Measurements from ENCODE around the gene GSTK1.

Gene GSTK1

DNA sequence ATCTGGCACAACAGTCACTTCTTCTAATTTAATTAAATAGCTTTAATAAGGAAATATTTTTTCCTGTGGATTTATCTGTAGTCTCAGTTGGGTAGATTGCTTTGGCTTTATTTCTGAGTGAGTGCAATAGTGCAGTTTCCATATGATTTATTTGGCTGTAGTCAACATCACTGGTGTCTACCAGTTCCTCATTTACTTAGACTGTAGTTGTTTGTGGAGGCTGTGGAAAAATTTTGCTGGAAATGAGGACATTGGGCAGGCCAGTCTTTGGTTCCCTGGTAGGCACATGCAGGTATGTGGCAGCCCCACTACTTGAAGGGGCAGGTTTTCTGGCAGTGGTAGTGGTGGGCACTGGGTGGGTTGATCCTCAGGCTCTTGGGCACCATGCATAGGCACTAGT is 25.9 kb upstream of the GSTK1 start:
- no peak overlapping the region for H3K4me3 ChIP-seq (ENCODE audit: low read depth in 1 of 5, low read length in 5 of 5)
- no peaks in the 10 kb centered on the region for H3K36me3 ChIP-seq (ENCODE audit: control insufficient read depth in 5 of 5, insufficient read depth in 5 of 5, low read length in 5 of 5)
- H3K27me3 ChIP-seq (ENCODE audit: control insufficient read depth in 5 of 5, insufficient read depth in 4 of 5, low read length in 5 of 5) = peaks cover 0 to 2% (median 0%) of the 10 kb centered on the region in 5 donors
- H3K9me3 ChIP-seq (ENCODE audit: control insufficient read depth in 5 of 5, low read length in 5 of 5) = peaks cover 6 to 20% (median 11%) of the 10 kb centered on the region in 5 donors
- peaks cover 3 to 8% (median 3%) of the 10 kb centered on the region in 5 donors for H3K4me1 ChIP-seq (ENCODE audit: control insufficient read depth in 5 of 5, insufficient read depth in 5 of 5, low read length in 5 of 5)
- no peak overlapping the region for H3K27ac ChIP-seq (ENCODE audit: low read depth, low read length)
- no peak overlapping the region for H3K9ac ChIP-seq (ENCODE audit: low read length in 5 of 5)

DNA sequence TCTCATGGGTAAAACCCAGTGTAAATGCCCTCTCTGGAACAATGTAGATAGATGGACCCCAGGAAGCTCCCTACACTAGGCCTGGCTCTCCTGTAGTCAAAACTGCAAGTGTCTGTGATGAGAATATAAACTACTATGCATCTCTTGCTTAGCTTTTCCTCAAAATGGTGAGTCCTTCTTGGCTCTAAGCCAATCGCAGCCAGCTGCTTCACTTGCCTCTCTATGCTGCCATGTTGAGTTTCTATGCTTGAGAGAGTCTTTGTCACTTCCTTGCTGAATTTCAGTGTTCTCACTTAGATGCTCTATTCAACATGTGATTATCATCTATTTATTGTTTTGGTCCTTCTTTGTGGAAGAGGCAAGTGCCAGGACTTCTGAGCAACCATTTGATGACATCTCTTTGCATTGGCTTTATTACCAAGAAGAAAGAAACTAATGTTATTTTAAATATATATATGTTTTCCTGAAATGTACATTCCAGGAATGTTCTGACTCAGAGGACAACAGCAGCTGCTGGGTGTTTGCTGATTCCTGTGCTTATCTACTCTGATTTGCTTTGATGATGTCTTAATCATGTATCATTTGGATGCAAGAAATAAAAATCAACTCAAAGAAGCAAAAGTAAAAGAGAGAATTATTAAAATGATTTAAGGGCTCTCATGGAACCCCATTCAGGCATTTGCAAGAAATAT is 24.8 kb upstream of the GSTK1 start:
- H3K27me3 ChIP-seq (ENCODE audit: control insufficient read depth in 5 of 5, insufficient read depth in 4 of 5, low read length in 5 of 5) = peaks cover 0 to 4% (median 0%) of the 10 kb centered on the region in 5 donors
- no peak overlapping the region for H3K9ac ChIP-seq (ENCODE audit: low read length in 5 of 5)
- H3K4me1 ChIP-seq (ENCODE audit: control insufficient read depth in 5 of 5, insufficient read depth in 5 of 5, low read length in 5 of 5) = peaks cover 3 to 8% (median 3%) of the 10 kb centered on the region in 5 donors
- no peak overlapping the region for H3K4me3 ChIP-seq (ENCODE audit: low read depth in 1 of 5, low read length in 5 of 5)
- H3K27ac ChIP-seq (ENCODE audit: low read depth, low read length) = no peak overlapping the region
- no peaks in the 10 kb centered on the region for H3K36me3 ChIP-seq (ENCODE audit: control insufficient read depth in 5 of 5, insufficient read depth in 5 of 5, low read length in 5 of 5)
- H3K9me3 ChIP-seq (ENCODE audit: control insufficient read depth in 5 of 5, low read length in 5 of 5) = peaks cover 6 to 20% (median 11%) of the 10 kb centered on the region in 5 donors

DNA sequence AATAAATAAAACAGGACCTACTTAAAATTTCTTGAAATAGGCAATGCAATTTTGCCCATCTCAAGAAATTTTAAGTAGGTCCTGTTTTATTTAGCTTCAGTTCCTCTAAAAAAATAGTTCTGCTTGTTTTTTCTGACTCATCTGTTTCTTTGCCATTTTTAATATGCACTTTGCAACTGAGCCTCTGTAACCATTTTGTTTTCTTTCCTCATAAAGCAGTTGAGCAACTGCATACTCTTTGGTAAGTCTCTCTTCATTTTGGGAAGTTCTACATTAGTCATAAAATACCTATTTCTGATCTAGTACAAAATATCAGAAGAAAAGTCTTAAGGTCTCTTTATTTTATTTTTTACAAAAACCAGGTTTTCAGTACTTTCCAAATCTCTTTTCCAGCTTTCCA is 23.4 kb upstream of the GSTK1 start:
- Histone ChIP-seq H3K9ac (ENCODE audit: low read length in 5 of 5) (no peak overlapping the region), H3K27ac (ENCODE audit: low read depth, low read length) (no peak overlapping the region), H3K36me3 (ENCODE audit: control insufficient read depth in 5 of 5, insufficient read depth in 5 of 5, low read length in 5 of 5) (no peaks in the 10 kb centered on the region), H3K4me3 (ENCODE audit: low read depth in 1 of 5, low read length in 5 of 5) (no peak overlapping the region), H3K9me3 (ENCODE audit: control insufficient read depth in 5 of 5, low read length in 5 of 5) (peaks cover 6 to 20% (median 11%) of the 10 kb centered on the region in 5 donors), H3K4me1 (ENCODE audit: control insufficient read depth in 5 of 5, insufficient read depth in 5 of 5, low read length in 5 of 5) (peaks cover 3 to 8% (median 3%) of the 10 kb centered on the region in 5 donors), H3K27me3 (ENCODE audit: control insufficient read depth in 5 of 5, insufficient read depth in 4 of 5, low read length in 5 of 5) (peaks cover 0 to 7% (median 0%) of the 10 kb centered on the region in 5 donors)

DNA sequence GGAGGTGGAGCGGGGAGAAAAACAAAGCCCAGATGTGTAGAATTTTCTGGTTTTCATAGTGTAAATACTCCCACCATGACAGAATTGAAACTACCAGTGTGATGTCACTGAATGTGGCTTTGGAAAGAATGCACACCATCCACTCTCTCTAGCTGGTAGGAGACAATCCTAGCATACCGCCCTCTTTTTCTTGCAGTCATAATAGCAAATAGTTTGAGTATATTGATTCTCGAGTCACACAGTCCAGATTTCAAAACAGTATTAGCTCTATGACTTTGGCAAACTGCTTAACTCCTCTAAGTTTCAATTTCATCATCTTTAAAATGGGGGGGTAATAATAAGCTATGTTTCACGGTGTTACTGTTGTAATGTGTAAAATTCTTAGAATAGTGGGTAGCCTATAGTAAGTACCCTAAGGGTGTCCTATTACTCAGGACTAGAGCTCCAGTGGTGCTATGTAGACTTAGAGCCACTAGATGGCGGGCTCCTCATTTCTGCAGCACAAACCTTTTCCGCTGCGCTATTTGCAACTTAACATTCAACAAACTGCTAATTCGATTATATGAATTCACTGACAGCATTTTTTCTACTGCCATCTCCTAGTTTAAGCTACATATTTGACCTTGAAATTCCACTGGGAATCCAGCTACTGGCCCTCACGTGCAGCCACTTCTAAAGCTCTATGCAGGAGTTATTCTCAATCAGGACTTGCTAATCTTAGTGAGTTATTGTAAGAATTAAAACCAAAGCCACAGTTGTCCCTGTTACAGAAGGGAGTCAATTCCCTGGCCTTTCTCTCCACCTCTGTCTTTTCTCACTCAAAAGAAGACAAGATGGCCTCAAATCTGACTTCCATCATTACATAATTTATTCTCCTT is 22.7 kb upstream of the GSTK1 start:
- no peak overlapping the region for H3K9ac ChIP-seq (ENCODE audit: low read length in 5 of 5)
- H3K4me3 ChIP-seq (ENCODE audit: low read depth in 1 of 5, low read length in 5 of 5) = no peak overlapping the region
- peaks cover 0 to 7% (median 0%) of the 10 kb centered on the region in 5 donors for H3K27me3 ChIP-seq (ENCODE audit: control insufficient read depth in 5 of 5, insufficient read depth in 4 of 5, low read length in 5 of 5)
- no peaks in the 10 kb centered on the region for H3K36me3 ChIP-seq (ENCODE audit: control insufficient read depth in 5 of 5, insufficient read depth in 5 of 5, low read length in 5 of 5)
- H3K4me1 ChIP-seq (ENCODE audit: control insufficient read depth in 5 of 5, insufficient read depth in 5 of 5, low read length in 5 of 5) = peaks cover 3 to 8% (median 3%) of the 10 kb centered on the region in 5 donors
- H3K9me3 ChIP-seq (ENCODE audit: control insufficient read depth in 5 of 5, low read length in 5 of 5) = peaks cover 6 to 20% (median 11%) of the 10 kb centered on the region in 5 donors
- no peak overlapping the region for H3K27ac ChIP-seq (ENCODE audit: low read depth, low read length)

DNA sequence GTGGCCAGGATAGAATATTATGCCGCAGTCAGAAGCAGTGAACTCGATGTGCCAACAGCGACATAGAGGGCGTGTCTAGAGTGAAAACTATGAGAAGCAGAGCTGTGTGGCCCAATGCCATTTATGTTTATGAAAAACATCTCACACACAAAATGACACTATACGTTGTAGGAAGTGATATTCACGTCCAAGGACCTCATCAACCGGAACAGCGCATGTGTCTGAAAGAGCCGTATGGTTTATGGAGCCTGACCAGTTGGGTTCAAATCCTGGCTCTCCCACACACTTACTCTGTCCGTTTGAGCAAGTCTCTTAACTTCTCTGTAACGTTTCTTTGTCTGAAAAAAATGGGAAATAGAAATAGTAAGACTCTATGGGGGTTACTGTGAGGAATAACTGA is 20.9 kb upstream of the GSTK1 start:
- H3K4me3 ChIP-seq (ENCODE audit: low read depth in 1 of 5, low read length in 5 of 5) = no peak overlapping the region
- H3K9ac ChIP-seq (ENCODE audit: low read length in 5 of 5) = no peak overlapping the region
- peaks cover 3 to 8% (median 3%) of the 10 kb centered on the region in 5 donors for H3K4me1 ChIP-seq (ENCODE audit: control insufficient read depth in 5 of 5, insufficient read depth in 5 of 5, low read length in 5 of 5)
- H3K27ac ChIP-seq (ENCODE audit: low read depth, low read length) = no peak overlapping the region
- peaks cover 0 to 7% (median 0%) of the 10 kb centered on the region in 5 donors for H3K27me3 ChIP-seq (ENCODE audit: control insufficient read depth in 5 of 5, insufficient read depth in 4 of 5, low read length in 5 of 5)
- no peaks in the 10 kb centered on the region for H3K36me3 ChIP-seq (ENCODE audit: control insufficient read depth in 5 of 5, insufficient read depth in 5 of 5, low read length in 5 of 5)
- H3K9me3 ChIP-seq (ENCODE audit: control insufficient read depth in 5 of 5, low read length in 5 of 5) = peaks cover 0 to 7% (median 3%) of the 10 kb centered on the region in 5 donors

DNA sequence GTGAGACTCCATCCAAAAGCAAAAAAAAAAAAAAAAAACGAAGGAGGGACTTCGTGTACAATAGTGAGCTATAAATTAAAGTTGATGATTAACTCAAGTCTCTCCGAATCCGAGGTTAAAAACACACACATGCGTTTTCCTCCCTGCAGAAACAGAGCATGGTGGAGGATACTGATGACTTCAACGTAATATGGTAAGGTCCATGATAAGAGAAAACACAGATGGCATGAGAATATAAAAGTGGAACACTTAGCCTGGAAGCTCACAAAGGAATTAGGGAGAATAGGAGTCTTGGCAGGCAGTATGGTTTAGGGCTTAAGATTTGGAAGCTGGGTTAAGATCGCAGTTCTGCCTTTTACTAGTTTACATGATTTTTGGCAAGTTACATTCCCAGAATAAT is 20.1 kb upstream of the GSTK1 start:
- Histone ChIP-seq H3K27me3 (ENCODE audit: control insufficient read depth in 5 of 5, insufficient read depth in 4 of 5, low read length in 5 of 5) (peaks cover 0 to 7% (median 0%) of the 10 kb centered on the region in 5 donors), H3K27ac (ENCODE audit: low read depth, low read length) (no peak overlapping the region), H3K4me1 (ENCODE audit: control insufficient read depth in 5 of 5, insufficient read depth in 5 of 5, low read length in 5 of 5) (peaks cover 3 to 4% (median 3%) of the 10 kb centered on the region in 5 donors), H3K4me3 (ENCODE audit: low read depth in 1 of 5, low read length in 5 of 5) (no peak overlapping the region), H3K9ac (ENCODE audit: low read length in 5 of 5) (no peak overlapping the region), H3K36me3 (ENCODE audit: control insufficient read depth in 5 of 5, insufficient read depth in 5 of 5, low read length in 5 of 5) (no peaks in the 10 kb centered on the region), H3K9me3 (ENCODE audit: control insufficient read depth in 5 of 5, low read length in 5 of 5) (no peaks in the 10 kb centered on the region)

DNA sequence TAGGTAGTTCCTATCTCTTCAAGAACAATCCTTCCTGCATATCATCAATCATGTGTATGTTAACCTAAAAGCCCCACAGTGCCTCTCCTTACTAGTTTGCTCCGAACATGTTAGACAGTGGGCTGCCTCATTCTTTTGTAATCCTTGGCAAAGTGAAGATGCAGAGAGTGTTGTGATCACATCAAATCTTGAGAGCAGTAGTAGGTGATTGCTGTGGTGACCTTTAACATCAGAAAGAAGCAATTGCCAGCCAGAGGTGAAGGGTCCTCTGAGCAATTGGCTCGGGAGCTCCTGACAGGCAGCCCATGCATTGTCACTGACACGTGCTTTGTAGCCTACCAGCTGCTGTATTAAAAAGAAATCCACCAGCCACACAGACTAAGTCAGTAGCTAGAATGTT is 19.6 kb upstream of the GSTK1 start:
- no peaks in the 10 kb centered on the region for H3K9me3 ChIP-seq (ENCODE audit: control insufficient read depth in 5 of 5, low read length in 5 of 5)
- no peak overlapping the region for H3K9ac ChIP-seq (ENCODE audit: low read length in 5 of 5)
- no peak overlapping the region for H3K4me3 ChIP-seq (ENCODE audit: low read depth in 1 of 5, low read length in 5 of 5)
- H3K36me3 ChIP-seq (ENCODE audit: control insufficient read depth in 5 of 5, insufficient read depth in 5 of 5, low read length in 5 of 5) = no peaks in the 10 kb centered on the region
- no peak overlapping the region for H3K27ac ChIP-seq (ENCODE audit: low read depth, low read length)
- peaks cover 0 to 7% (median 0%) of the 10 kb centered on the region in 5 donors for H3K27me3 ChIP-seq (ENCODE audit: control insufficient read depth in 5 of 5, insufficient read depth in 4 of 5, low read length in 5 of 5)
- H3K4me1 ChIP-seq (ENCODE audit: control insufficient read depth in 5 of 5, insufficient read depth in 5 of 5, low read length in 5 of 5) = peaks cover 3 to 4% (median 3%) of the 10 kb centered on the region in 5 donors

DNA sequence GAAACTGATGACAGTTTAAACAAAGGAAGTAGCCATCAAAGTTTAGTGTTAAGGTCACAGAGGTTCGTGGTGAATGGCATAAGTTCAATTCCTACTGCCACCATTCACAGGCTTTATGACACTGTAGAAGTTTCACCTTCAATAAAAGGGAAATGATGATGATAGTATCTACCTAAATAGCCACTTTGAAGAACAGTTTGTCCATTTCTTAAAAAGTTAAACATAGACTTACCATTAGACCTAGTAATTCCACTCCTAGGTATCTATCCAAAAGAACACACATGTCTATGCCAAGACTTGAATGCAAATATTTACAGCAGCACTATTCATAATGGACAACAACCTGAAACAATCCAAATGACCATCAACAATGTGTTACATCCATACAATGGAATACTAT is 18.9 kb upstream of the GSTK1 start:
- H3K9ac ChIP-seq (ENCODE audit: low read length in 5 of 5) = no peak overlapping the region
- H3K27ac ChIP-seq (ENCODE audit: low read depth, low read length) = no peak overlapping the region
- no peaks in the 10 kb centered on the region for H3K36me3 ChIP-seq (ENCODE audit: control insufficient read depth in 5 of 5, insufficient read depth in 5 of 5, low read length in 5 of 5)
- H3K4me3 ChIP-seq (ENCODE audit: low read depth in 1 of 5, low read length in 5 of 5) = no peak overlapping the region
- H3K27me3 ChIP-seq (ENCODE audit: control insufficient read depth in 5 of 5, insufficient read depth in 4 of 5, low read length in 5 of 5) = peaks cover 0 to 10% (median 0%) of the 10 kb centered on the region in 5 donors
- peaks cover 3 to 4% (median 3%) of the 10 kb centered on the region in 5 donors for H3K4me1 ChIP-seq (ENCODE audit: control insufficient read depth in 5 of 5, insufficient read depth in 5 of 5, low read length in 5 of 5)
- no peaks in the 10 kb centered on the region for H3K9me3 ChIP-seq (ENCODE audit: control insufficient read depth in 5 of 5, low read length in 5 of 5)

DNA sequence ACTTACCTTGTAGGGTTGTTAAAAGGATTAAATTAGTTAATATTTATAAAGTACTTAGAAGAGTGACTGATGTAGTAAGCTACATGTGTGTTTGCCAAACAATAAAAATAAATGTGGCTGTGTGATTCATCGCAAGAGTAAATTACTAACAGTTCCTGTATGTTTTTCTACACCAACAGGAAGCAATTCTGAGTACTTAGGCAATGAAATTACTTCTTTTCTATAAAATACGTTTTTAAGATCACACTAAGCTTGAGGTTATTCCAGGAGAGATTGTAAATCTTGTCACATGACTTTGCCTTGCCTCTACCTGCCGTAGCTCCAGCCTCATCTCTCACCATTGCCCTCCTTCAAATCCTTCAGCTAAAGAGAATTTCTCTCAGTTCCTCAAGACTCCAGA is 18.1 kb upstream of the GSTK1 start:
- H3K27ac ChIP-seq (ENCODE audit: low read depth, low read length) = no peak overlapping the region
- H3K36me3 ChIP-seq (ENCODE audit: control insufficient read depth in 5 of 5, insufficient read depth in 5 of 5, low read length in 5 of 5) = no peaks in the 10 kb centered on the region
- H3K9me3 ChIP-seq (ENCODE audit: control insufficient read depth in 5 of 5, low read length in 5 of 5) = no peaks in the 10 kb centered on the region
- H3K9ac ChIP-seq (ENCODE audit: low read length in 5 of 5) = no peak overlapping the region
- peaks cover 3 to 4% (median 3%) of the 10 kb centered on the region in 5 donors for H3K4me1 ChIP-seq (ENCODE audit: control insufficient read depth in 5 of 5, insufficient read depth in 5 of 5, low read length in 5 of 5)
- H3K4me3 ChIP-seq (ENCODE audit: low read depth in 1 of 5, low read length in 5 of 5) = no peak overlapping the region
- H3K27me3 ChIP-seq (ENCODE audit: control insufficient read depth in 5 of 5, insufficient read depth in 4 of 5, low read length in 5 of 5) = peaks cover 0 to 10% (median 0%) of the 10 kb centered on the region in 5 donors

DNA sequence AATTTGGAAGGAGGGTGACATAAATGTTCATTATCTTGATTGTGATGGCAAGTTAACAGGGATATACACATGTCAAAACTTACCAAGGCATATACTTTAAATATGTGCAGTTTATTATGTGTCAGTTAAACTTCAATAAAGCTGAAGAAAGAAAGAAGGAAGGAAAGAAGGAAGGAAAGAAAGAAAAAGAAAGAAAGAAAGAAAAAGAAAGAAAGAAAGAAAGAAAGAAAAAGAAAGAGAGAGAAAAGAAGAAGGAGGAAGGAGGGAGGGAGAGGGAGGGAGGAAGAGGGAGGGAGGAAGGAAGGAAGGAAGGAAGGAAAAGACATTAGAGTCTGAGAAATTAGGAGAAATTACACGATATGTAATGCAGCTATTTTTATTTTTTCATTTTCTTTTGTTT is 15.9 kb upstream of the GSTK1 start:
- Histone ChIP-seq H3K9ac (ENCODE audit: low read length in 5 of 5) (no peak overlapping the region), H3K27ac (ENCODE audit: low read depth, low read length) (no peak overlapping the region), H3K9me3 (ENCODE audit: control insufficient read depth in 5 of 5, low read length in 5 of 5) (no peaks in the 10 kb centered on the region)

More for the DNA sequence above, 15.9 kb upstream of the GSTK1 start:
- Histone ChIP-seq H3K36me3 (ENCODE audit: control insufficient read depth in 5 of 5, insufficient read depth in 5 of 5, low read length in 5 of 5) (no peaks in the 10 kb centered on the region), H3K4me3 (ENCODE audit: low read depth in 1 of 5, low read length in 5 of 5) (no peak overlapping the region), H3K4me1 (ENCODE audit: control insufficient read depth in 5 of 5, insufficient read depth in 5 of 5, low read length in 5 of 5) (no peaks in the 10 kb centered on the region), H3K27me3 (ENCODE audit: control insufficient read depth in 5 of 5, insufficient read depth in 4 of 5, low read length in 5 of 5) (peaks cover 0 to 9% (median 0%) of the 10 kb centered on the region in 5 donors)

Measured in subcutaneous abdominal adipose tissue (tissue), 5 donors.